Vagina (tissue), 2 donors: ENCODE results near the gene WASF3. TPM values are rescaled to one million over a fixed set of nuclear protein-coding genes. Genes with fewer than 3 reads are reported as not detected.

ENCODE experiments used
- DNase-seq, 2 donors: peaks; one replicate each; pipeline ENCODE4 v3.0.0-alpha.2; 2017; ENCODE audit errors: extremely low spot score in 2 of 2
- H3K27ac ChIP-seq: fragments of 200-600 bp; sonication (generic); one replicate; pipeline ENCODE4 v1.5.1; 2019
- H3K27me3 ChIP-seq: fragments of 200-600 bp; sonication (generic); one replicate; pipeline ENCODE4 v1.5.1; 2019
- H3K36me3 ChIP-seq, 2 donors: fragments of 200-600 bp; sonication (generic); one replicate each; pipeline ENCODE4 v1.5.1; 2017 to 2019
- H3K4me1 ChIP-seq: fragments of 200-600 bp; sonication (generic); one replicate; pipeline ENCODE4 v1.5.1; 2019
- H3K4me3 ChIP-seq, 2 donors: fragments of 200-600 bp; sonication (generic); 1 replicate in 1 of 2; 2 replicates in 1 of 2; pipeline ENCODE4 v1.5.1; 2016 to 2019
- H3K9me3 ChIP-seq: fragments of 200-600 bp; sonication (generic); one replicate; pipeline ENCODE4 v1.5.1; 2019
- POLR2A ChIP-seq, 2 donors: fragments of 450-650 bp; IDR thresholded peaks; one replicate each; pipeline ENCODE4 v1.6.1; 2017; ENCODE audit warnings: antibody characterized with exemption in 2 of 2, mild to moderate bottlenecking in 2 of 2, moderate library complexity in 2 of 2
- POLR2AphosphoS5 ChIP-seq, 2 donors: sonication (generic); formaldehyde crosslinking; IDR thresholded peaks; one replicate each; pipeline ENCODE4 v1.9.0; 2017; ENCODE audit warnings: antibody characterized with exemption in 2 of 2, mild to moderate bottlenecking in 2 of 2, low read depth in 1 of 2; ENCODE audit not compliant: insufficient read depth in 1 of 2
- intact Hi-C: fragments of 100-400 bp; cut with DNase I; formaldehyde crosslinking; loops from one replicate; pipeline ENCODE4 v1.15.1; 2023
- total RNA-seq: library from RNA; depleted of rRNA; stranded (reverse); fragments of >200 nt; gene quantifications from one replicate; pipeline ENCODE4 v1.2.3, GENCODE V29; 2016
- TF ChIP-seq, protein P1 (sequence below), 3 experiments: fragments of 450-650 bp in 2 of 3; fragments of 200-600 bp in 1 of 3; sonication (generic) in 1 of 3; IDR thresholded peaks; one replicate each; pipeline ENCODE4 v1.5.1; 2017 to 2019; ENCODE audit warnings: antibody characterized with exemption in 3 of 3, mild to moderate bottlenecking in 2 of 3, moderate library complexity in 2 of 3

WASF3 gene
- total RNA-seq, 1 donor from 2014 or later, result 20.4 TPM

DNA sequence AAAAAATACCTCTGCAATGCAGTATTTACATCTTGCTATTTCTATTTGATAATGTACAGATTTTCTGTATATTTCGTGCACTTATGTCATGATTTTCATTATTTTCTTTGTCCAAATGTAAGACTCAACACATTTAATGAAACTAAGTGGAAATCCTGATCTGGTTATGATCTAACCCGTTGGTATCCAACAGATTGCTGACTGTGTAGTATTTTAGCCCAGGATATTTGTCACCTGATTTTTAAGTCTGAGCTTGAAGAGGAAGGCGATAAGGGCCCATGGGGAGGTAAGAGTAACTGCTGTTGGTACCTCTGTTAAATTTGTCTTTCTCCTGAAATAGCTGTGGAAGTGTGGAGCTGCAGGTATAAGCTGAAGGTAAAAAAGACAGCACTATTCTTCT is 45.3 kb downstream of the WASF3 start:
- no peak overlapping the region for H3K27ac ChIP-seq
- no peaks in the 10 kb centered on the region for H3K27me3 ChIP-seq
- TF ChIP-seq POLR2A (IDR thresholded peaks at IDR 0.05), result no peak
- TF ChIP-seq, protein P1, sequence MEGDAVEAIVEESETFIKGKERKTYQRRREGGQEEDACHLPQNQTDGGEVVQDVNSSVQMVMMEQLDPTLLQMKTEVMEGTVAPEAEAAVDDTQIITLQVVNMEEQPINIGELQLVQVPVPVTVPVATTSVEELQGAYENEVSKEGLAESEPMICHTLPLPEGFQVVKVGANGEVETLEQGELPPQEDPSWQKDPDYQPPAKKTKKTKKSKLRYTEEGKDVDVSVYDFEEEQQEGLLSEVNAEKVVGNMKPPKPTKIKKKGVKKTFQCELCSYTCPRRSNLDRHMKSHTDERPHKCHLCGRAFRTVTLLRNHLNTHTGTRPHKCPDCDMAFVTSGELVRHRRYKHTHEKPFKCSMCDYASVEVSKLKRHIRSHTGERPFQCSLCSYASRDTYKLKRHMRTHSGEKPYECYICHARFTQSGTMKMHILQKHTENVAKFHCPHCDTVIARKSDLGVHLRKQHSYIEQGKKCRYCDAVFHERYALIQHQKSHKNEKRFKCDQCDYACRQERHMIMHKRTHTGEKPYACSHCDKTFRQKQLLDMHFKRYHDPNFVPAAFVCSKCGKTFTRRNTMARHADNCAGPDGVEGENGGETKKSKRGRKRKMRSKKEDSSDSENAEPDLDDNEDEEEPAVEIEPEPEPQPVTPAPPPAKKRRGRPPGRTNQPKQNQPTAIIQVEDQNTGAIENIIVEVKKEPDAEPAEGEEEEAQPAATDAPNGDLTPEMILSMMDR (IDR thresholded peaks at IDR 0.05), result no peak
- intact Hi-C loops, result no loop called here
- H3K4me1 ChIP-seq, result no peaks in the 10 kb centered on the region
- DNase-seq, result no peak
- H3K36me3 ChIP-seq, result no peaks in the 10 kb centered on the region
- H3K4me3 ChIP-seq, result no peak overlapping the region
- no peaks in the 10 kb centered on the region for H3K9me3 ChIP-seq

DNA sequence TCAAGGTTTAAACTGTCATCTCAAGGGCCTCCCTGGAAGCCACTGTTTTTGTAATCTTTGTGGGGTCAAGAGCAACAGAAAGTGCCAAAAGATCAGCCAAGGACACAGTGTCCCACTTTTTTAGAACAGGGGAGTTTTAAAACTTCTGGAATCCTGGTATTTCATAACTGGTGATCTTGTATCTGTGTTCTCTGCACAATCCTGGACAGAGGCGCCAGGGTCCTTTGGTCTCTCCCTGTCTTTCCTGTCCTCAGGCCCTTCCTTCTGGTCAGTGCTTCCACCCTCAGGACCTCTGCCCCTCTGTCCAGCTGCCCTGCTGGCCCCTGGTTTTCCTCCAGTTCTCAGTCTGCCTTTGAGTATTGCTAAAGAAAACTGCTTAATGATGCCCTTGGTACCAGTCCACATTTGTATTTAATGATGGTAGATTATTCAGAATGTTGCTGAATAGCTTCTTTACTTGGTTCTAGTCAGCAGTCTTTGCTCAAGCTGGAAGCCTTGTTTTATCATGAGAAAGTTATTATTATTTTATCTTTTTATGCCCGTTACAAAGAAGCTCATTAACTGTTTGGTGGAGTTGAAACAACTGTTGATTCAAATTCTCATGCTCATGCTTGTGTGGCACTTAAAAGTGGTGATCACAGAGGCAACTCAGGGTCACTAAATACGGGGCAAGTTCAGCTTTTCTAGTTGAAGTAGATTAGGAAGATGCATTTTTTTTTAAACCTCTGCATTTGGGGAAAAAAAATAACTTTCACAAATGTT is 47.5 kb downstream of the WASF3 start:
- Histone ChIP-seq H3K4me1 (no peaks in the 10 kb centered on the region), H3K9me3 (no peaks in the 10 kb centered on the region), H3K4me3 (no peak overlapping the region), H3K36me3 (no peaks in the 10 kb centered on the region), H3K27me3 (no peaks in the 10 kb centered on the region), H3K27ac (peak overlapping the region; percentile 35)
- TF ChIP-seq, protein P1 (IDR thresholded peaks at IDR 0.05), result no peak
- TF ChIP-seq POLR2AphosphoS5 (IDR thresholded peaks at IDR 0.05; ENCODE audit: insufficient read depth in 1 of 2, low read depth in 1 of 2), result peak in 1 of 2 donors; percentile 48
- TF ChIP-seq POLR2A (IDR thresholded peaks at IDR 0.05), result no peak
- peak in 1 of 2 donors; percentile 94 for DNase-seq
- intact Hi-C loops, result no loop called here

DNA sequence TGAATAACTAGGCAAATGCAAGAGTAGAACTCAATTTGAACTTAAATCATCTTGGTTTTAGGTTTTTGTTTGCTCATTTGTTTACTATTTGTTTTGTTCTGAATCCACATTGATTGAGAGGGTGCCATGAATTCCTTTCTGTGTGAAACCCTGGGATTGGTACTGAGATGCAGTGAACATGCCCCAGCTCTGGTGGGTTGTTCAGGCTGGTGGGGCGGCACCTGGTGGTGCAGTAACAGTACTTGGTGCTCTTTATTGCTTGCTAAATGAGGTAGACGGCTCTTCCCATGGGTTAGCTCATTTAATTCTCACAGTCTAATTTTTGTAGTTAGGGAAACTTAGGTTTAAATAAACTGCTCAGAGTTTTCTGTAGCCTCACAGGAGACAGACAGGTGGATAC is 48.4 kb downstream of the WASF3 start:
- Histone ChIP-seq H3K27ac (no peak overlapping the region), H3K9me3 (no peaks in the 10 kb centered on the region), H3K27me3 (no peaks in the 10 kb centered on the region), H3K4me3 (no peak overlapping the region), H3K36me3 (no peaks in the 10 kb centered on the region), H3K4me1 (no peaks in the 10 kb centered on the region)
- DNase-seq, result no peak
- TF ChIP-seq, protein P1 (IDR thresholded peaks at IDR 0.05), result no peak
- TF ChIP-seq POLR2AphosphoS5 (IDR thresholded peaks at IDR 0.05; ENCODE audit: insufficient read depth in 1 of 2, low read depth in 1 of 2), result no peak
- no peak for TF ChIP-seq POLR2A (IDR thresholded peaks at IDR 0.05)
- intact Hi-C loops, result no loop called here

DNA sequence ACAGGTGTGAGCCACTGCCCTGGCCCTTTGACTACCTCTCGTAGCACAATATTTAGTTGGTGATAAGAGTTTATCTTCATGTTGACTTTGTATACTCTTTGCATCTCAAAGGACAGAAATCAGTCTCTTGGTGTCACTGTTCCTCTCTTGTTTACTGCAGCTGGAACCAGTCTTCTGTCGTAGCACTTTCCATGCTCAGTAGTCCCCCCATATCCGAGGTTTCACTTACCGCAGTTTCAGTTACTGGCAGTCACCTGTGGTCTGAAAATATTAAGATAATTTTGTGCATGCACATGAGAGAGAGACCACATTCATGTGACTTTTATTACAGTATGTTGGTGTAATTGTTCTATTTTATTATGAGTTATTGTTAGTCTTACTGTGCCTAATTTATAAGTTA is 49.1 kb downstream of the WASF3 start:
- Histone ChIP-seq H3K27me3 (no peaks in the 10 kb centered on the region), H3K27ac (no peak overlapping the region), H3K4me3 (no peak overlapping the region), H3K9me3 (no peaks in the 10 kb centered on the region), H3K36me3 (no peaks in the 10 kb centered on the region), H3K4me1 (no peaks in the 10 kb centered on the region)
- no peak for DNase-seq
- intact Hi-C loops, result no loop called here
- TF ChIP-seq, protein P1 (IDR thresholded peaks at IDR 0.05), result no peak
- TF ChIP-seq POLR2A (IDR thresholded peaks at IDR 0.05) (no peak), POLR2AphosphoS5 (IDR thresholded peaks at IDR 0.05; ENCODE audit: insufficient read depth in 1 of 2, low read depth in 1 of 2) (no peak)

DNA sequence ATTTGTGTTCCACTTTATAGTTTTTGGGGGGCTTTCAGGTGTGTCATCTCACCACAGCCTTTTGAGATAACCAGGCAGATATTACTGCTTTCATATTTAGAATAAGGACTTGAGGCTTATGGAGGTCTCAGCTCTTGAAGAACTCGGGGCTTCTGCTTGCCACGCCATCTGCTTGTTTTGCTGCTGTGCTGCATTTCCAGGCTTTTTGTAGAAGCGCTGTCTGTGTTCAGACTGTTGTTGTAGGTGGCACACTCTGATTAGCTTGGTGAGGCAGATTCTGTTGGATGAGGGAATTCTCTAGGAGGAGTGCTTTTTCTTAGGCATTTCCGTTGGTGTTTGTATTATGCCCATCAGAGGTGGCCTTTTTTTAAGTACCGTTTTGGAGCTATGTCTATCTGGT is 57.2 kb downstream of the WASF3 start:
- H3K27ac ChIP-seq, result no peak overlapping the region
- intact Hi-C loops, result no loop called here
- H3K27me3 ChIP-seq, result no peaks in the 10 kb centered on the region
- no peaks in the 10 kb centered on the region for H3K9me3 ChIP-seq
- no peak for DNase-seq
- no peaks in the 10 kb centered on the region for H3K36me3 ChIP-seq
- H3K4me3 ChIP-seq, result no peak overlapping the region
- H3K4me1 ChIP-seq, result no peaks in the 10 kb centered on the region
- TF ChIP-seq POLR2AphosphoS5 (IDR thresholded peaks at IDR 0.05; ENCODE audit: insufficient read depth in 1 of 2, low read depth in 1 of 2) (no peak), POLR2A (IDR thresholded peaks at IDR 0.05) (no peak)
- TF ChIP-seq, protein P1 (IDR thresholded peaks at IDR 0.05), result no peak
